Measurements from ENCODE around the gene ATG7. TPM values are rescaled to one million over a fixed set of nuclear protein-coding genes. Genes with fewer than 3 reads are reported as not detected.

Gene ATG7
- total RNA-seq, 1 donor from 2014 or later, result 61.7 TPM

DNA sequence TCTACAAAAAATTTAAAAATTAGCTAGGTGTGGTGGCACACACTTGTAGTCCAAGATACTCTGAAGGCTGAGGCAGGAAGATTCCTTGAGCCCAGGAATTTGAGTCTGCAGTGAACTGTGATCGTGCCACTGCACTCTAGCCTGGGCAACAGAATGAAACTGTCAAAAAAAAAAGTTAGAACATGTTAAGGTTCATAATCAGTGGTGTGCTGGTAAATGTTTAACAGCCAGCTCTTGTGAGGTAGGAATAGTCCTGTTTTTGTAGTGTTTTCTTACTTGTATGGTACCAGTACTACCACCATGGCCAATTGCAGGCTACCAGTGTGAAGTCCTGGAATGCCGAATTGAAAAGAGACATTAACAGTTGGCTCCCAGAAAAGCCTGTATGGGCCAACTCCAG, 50.7 kb downstream of the ATG7 start:
- DNase-seq (no peak), ATAC-seq (no peak)
- TF ChIP-seq, protein P1, sequence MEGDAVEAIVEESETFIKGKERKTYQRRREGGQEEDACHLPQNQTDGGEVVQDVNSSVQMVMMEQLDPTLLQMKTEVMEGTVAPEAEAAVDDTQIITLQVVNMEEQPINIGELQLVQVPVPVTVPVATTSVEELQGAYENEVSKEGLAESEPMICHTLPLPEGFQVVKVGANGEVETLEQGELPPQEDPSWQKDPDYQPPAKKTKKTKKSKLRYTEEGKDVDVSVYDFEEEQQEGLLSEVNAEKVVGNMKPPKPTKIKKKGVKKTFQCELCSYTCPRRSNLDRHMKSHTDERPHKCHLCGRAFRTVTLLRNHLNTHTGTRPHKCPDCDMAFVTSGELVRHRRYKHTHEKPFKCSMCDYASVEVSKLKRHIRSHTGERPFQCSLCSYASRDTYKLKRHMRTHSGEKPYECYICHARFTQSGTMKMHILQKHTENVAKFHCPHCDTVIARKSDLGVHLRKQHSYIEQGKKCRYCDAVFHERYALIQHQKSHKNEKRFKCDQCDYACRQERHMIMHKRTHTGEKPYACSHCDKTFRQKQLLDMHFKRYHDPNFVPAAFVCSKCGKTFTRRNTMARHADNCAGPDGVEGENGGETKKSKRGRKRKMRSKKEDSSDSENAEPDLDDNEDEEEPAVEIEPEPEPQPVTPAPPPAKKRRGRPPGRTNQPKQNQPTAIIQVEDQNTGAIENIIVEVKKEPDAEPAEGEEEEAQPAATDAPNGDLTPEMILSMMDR (IDR thresholded peaks at IDR 0.05), result no peak
- Histone ChIP-seq H3K4me1 (no peaks in the 10 kb centered on the region), H3K9me3 (no peaks in the 10 kb centered on the region), H3K4me3 (no peak overlapping the region), H3K36me3 (peaks cover 91% of the 10 kb centered on the region), H3K27ac (no peak overlapping the region), H3K27me3 (ENCODE audit: low read depth) (no peaks in the 10 kb centered on the region)
- intact Hi-C loops (cut with DNase I), result no loop called here

DNA sequence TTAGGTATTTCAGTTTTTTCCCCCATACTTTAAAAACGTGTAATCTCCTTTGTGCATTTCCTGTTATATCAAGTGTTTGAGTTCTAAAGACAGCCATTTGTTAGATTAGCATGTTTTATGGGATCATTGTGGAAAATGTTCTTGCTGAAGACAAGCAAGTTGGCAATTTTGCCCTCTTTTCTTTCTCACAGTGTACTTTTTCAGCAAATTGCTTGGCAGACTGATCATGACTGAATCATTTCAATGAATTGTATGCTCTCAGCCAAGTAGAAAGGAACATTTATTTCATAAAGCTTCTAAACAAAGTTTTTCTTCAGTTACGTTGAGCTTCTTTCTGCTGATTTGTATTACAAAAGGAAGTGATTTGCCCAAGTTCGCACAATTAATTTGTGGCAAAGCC, 51.6 kb downstream of the ATG7 start:
- Histone ChIP-seq H3K9me3 (no peaks in the 10 kb centered on the region), H3K36me3 (peaks cover 87% of the 10 kb centered on the region), H3K27me3 (ENCODE audit: low read depth) (no peaks in the 10 kb centered on the region), H3K27ac (no peak overlapping the region), H3K4me1 (no peaks in the 10 kb centered on the region), H3K4me3 (no peak overlapping the region)
- ATAC-seq (no peak), DNase-seq (no peak)
- intact Hi-C loops (cut with DNase I), result no loop called here
- TF ChIP-seq, protein P1 (IDR thresholded peaks at IDR 0.05), result no peak

DNA sequence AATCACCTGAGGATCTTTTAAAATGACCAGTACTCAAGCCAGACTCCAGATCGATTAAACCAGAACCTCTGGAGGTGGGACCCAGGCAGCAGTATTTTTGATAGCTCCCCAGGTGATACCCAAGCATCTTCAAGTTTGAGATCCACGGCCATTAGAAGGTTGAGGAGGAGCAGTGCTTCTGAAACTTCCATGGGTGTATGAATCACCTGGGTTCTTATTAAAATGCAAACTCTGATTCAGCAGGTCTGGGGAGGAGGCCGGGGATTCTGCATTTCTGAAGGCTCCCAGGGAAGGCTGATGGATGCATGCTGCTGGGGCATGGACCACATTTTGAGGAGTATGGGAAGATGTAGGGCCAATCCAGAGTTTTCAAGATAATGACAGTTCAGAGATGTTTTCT, 55.4 kb downstream of the ATG7 start:
- Histone ChIP-seq H3K36me3 (peaks cover 63% of the 10 kb centered on the region), H3K4me1 (no peaks in the 10 kb centered on the region), H3K27me3 (ENCODE audit: low read depth) (no peaks in the 10 kb centered on the region), H3K4me3 (no peak overlapping the region), H3K27ac (no peak overlapping the region), H3K9me3 (no peaks in the 10 kb centered on the region)
- ATAC-seq, result no peak
- intact Hi-C loops (cut with DNase I), result no loop called here
- TF ChIP-seq, protein P1 (IDR thresholded peaks at IDR 0.05), result no peak
- no peak for DNase-seq

DNA sequence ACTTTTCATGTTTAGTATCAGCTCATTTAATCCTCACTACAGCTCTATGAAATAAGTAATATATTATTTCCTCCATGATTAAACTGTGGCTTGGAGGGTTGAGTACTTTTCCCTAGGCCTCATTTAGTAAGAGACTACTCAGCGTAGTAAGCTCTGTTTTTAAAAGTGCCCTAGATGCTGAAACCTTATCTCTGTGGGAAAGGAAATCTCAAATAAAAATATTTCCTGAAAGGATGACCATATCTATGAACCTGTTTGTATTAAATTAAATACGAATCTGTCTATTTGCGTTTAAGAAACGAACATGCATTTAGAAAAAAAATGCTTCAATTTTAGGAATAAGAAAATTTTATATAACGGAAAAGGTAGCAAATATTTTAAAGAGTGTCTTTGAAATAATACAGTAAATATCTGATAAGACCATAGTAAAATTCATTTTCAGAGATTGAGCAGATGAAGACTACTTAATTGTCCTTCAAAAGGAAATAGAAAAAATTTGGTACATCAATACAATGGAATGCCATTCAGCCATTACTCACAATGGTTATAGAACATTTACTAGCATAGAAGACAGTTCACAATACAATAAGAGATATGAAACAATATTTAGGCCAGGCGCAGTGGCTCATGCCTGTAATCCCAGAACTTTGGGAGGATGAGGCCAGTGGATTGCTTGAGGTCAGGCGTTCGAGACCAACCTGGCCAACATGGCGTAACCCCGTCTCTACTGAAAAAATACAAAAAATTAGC, 56.2 kb downstream of the ATG7 start:
- ATAC-seq, result no peak
- Histone ChIP-seq H3K4me1 (no peaks in the 10 kb centered on the region), H3K9me3 (no peaks in the 10 kb centered on the region), H3K4me3 (no peak overlapping the region), H3K27ac (no peak overlapping the region), H3K27me3 (ENCODE audit: low read depth) (no peaks in the 10 kb centered on the region), H3K36me3 (peaks cover 62% of the 10 kb centered on the region)
- intact Hi-C loops (cut with DNase I), result no loop called here
- TF ChIP-seq, protein P1 (IDR thresholded peaks at IDR 0.05), result no peak
- DNase-seq, result no peak

DNA sequence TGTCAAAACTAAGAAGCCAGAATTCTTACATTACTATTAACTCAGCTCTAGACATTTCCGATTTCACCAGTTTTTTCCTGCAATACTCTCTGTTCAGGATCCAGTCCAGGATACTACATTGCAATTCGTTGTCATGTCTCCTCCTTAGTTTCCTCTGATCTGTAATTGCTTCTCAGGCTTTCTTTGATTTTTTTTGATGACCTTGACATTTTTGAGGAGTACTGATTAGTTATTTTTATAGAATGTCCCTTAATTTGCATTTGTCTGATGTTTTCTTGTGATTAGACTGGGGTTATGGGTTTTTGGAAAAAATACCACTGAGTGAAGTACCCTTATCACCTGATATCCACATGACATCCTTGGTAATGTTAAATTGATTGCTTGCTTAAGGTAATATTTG, 57.6 kb downstream of the ATG7 start:
- intact Hi-C loops (cut with DNase I), result no loop called here
- H3K4me1 ChIP-seq, result no peaks in the 10 kb centered on the region
- H3K27ac ChIP-seq, result no peak overlapping the region
- DNase-seq (no peak), ATAC-seq (no peak)
- peaks cover 54% of the 10 kb centered on the region for H3K36me3 ChIP-seq
- no peak overlapping the region for H3K4me3 ChIP-seq
- no peaks in the 10 kb centered on the region for H3K27me3 ChIP-seq (ENCODE audit: low read depth)
- TF ChIP-seq, protein P1 (IDR thresholded peaks at IDR 0.05), result no peak
- no peaks in the 10 kb centered on the region for H3K9me3 ChIP-seq

Measured in lower lobe of right lung (tissue), 2 donors.